GM21723 (cell line): ENCODE data around the gene TRIM24.
"Not testable (repeated sequence)": the region's sequence is repeated elsewhere in the genome, so short reads cannot be mapped to it uniquely, and the experiment has no call there.

ENCODE experiments used
- ATAC-seq: cut with Tn5 transposase; IDR thresholded peaks from one replicate; pipeline ENCODE4 v1.9.1; 2021; ENCODE audit warnings: mild to moderate bottlenecking, moderate library complexity; ENCODE audit not compliant: unreplicated experiment

TRIM24 gene

DNA sequence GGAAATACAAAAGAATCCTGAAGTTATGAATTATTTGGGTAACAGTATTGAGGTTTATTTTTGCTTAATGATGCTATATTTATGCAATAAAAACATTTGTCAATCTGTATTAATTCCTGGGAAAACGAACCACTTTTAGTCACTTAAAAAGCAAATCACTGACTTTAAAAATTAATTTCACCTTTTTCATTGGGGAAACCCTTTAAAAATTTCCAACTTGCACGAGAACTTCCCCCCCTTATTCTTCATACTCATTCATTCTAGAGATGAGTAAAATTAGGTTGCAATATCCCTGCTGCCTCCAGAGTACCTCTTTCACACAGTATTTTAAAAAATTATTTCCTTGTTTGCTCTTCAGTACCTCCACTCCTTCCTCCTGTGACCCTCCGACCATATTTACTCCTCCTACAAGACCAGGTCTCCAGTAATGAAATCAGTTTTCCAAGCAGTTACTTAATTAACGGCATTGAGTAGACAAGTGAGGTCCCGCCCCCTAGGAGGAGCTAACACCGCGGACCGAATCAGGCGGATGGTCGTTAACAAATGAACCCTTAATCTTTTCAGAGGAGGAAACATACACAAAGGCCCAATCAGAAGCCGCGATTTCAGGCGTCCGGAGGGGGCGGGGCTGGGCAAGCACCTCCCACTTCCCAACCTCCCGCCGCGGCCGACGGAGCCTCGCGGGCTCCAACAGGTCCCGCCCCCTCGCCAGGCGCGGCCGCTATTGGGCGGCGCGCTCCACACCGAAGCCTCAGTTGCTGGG, 465 bp upstream of the TRIM24 start:
- peak; percentile 77 for ATAC-seq

DNA sequence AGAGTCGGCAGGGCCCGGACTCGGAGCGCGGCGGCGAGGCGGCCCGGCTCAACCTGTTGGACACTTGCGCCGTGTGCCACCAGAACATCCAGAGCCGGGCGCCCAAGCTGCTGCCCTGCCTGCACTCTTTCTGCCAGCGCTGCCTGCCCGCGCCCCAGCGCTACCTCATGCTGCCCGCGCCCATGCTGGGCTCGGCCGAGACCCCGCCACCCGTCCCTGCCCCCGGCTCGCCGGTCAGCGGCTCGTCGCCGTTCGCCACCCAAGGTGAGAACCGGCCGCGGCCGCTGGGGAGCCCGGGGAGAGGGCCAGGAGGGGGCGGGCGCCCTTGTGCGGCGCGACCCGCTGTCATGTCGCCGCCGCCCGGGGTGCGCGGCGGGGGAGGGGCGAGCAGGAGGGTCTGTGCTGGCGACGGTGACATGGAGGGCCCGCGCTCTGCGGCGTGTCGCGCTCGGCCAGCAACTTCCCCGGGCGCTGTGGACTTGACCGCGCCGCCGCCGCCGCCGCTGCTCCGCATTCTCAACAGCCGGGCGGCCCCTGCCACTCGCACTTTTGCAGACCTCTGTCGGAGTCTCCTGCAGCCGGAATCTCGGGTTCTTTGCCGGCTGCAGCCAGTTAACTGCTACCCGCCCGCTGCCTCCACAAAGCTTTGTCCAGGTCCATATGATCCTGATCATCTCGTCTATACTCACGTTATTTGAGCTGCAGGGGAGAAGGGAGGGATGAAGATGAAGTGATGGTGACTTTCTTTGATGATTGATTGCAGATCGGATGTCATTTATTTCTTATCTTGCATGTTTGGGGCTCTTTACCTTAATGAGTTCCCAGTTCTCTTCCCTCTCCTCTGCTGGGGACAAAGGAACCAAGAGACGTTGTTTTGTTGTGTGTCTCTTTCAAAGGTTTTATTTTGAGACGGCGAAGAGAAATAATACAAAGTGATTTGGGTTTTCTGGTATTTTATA, 869 bp downstream of the TRIM24 start:
- peak; percentile 50 for ATAC-seq

DNA sequence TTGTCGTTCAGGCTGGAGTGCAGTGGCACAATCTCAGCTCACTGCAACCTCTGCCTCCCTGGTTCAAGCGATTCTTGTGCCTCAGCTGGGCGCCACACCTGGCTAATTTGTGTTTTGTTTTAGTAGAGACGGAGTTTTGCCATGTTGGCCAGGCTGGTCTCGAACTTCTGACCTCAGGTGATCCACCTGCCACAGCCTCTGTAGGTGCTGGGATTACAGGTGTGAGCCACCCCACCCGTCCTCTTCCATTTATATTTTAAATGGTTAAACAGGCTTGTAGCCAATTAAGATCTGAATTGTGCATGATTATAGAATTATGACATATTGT, 3.2 kb downstream of the TRIM24 start:
- ATAC-seq, result not testable (repeated sequence)

- ATAC-seq, result no peak
Observed at GRCh38 chr7:138465046-138465445, 5.0 kb downstream of the TRIM24 start.

- not testable (repeated sequence) for ATAC-seq
Observed at GRCh38 chr7:138466069-138466756, 6.2 kb downstream of the TRIM24 start.

GRCh38 chr7:138468244-138469123, 8.4 kb downstream of the TRIM24 start:
- ATAC-seq, result no peak

GRCh38 chr7:138470391-138471157, 10.5 kb downstream of the TRIM24 start:
- ATAC-seq, result no peak

- ATAC-seq, result no peak
Observed at GRCh38 chr7:138472292-138473079, 12.4 kb downstream of the TRIM24 start.

DNA sequence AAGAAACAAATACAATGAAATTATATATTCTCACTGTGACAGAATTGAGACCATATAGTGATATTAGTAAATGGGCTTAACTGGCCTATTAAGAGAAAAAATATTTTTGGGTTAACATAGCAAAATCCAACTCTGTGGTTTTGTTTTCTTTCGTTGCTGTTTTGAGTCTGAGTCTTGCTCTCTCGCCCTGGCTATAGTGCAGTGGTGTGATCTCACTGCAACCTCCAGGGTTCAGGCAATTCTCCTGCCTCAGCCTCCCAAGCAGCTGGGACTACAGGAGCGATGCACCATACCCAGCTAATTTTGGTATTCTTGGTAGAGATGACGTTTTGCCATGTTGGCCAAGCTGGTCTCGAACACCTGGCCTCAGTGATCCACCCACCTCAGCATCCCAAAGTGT, 15.3 kb downstream of the TRIM24 start:
- ATAC-seq, result no peak

DNA sequence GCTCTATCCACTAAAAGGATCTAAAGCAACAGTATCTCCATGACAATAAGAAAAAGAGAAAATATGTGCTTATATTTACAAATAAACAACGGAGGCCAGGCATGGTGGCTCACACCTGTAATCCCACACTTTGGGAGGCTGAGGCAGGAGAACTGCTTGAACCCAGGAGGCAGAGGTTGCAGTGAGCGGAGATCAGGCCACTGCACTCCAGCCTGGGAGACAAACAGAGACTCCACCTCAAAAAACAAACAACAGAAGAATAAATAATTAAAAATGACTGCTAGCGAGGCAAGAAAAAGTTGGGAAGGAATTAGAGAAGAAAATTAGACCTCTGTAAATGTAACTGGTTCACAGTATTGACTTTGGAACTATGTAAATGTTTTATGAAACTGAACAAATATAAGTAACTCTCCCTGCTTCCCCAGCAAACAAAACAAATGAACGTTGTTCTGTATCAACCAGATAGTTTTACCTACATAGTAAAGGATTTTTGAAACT, 17.1 kb downstream of the TRIM24 start:
- no peak for ATAC-seq

DNA sequence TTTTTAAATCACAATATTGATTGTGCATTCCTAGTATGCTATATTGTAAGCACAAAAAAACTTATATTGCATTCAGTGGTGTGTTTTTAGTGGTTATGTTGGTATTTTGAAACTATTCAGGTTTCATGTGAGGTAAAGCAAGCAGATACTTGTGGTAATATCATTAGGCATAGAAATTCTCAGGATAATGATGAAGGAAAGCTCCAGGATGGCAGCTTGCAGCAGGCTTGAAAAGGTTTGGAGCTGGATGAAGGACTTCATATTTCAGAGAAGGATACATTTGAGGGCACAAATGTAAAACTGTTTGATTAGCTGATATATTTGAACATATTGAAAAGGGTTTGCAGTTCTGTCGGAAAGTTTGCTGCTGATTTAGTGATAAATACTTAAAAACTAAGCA, 17.5 kb downstream of the TRIM24 start:
- no peak for ATAC-seq

- peak; percentile 71 for ATAC-seq
Observed at GRCh38 chr7:138478499-138478908, 18.4 kb downstream of the TRIM24 start.

- no peak for ATAC-seq
Observed at GRCh38 chr7:138480527-138480926, 20.5 kb downstream of the TRIM24 start.

GRCh38 chr7:138481447-138482380, 21.7 kb downstream of the TRIM24 start:
- ATAC-seq, result no peak

GRCh38 chr7:138483531-138483930, 23.5 kb downstream of the TRIM24 start:
- ATAC-seq, result no peak

DNA sequence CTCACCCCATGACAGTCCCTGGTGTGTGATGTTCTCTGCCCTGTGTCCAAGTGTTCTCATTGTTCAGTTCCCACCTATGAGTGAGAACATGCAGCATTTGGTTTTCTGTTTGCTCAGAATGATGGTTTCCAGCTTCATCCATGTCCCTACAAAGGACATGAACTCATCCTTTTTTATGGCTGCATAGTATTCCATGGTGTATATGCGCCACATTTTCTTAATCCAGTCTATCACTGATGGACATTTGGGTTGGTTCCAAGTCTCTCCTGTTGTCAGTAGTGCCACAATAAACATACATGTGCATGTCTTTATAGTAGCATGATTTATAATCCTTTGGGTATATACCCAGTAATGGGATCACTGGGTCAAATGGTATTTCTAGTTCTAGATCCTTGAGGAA, 25.4 kb downstream of the TRIM24 start:
- not testable (repeated sequence) for ATAC-seq

GRCh38 chr7:138489139-138489538, 29.1 kb downstream of the TRIM24 start:
- not testable (repeated sequence) for ATAC-seq
